ENCODE data around the gene MIS12.

- TF ChIP-seq MAX (CRISPR knock-in tag; IDR thresholded peaks at IDR 0.05): peak; percentile 67
- TF ChIP-seq PHF20 (IDR thresholded peaks at IDR 0.05; ENCODE audit: partially characterized antibody): peak; percentile 90
- TF ChIP-seq ZEB2 (IDR thresholded peaks at IDR 0.05): no peak
Measured at GRCh38 chr17:5486206-5487124, at the start of gene MIS12.

Data from K562 (cell line).